ENCODE results near the gene RSPRY1. TPM values are rescaled to one million over a fixed set of nuclear protein-coding genes. Genes with fewer than 3 reads are reported as not detected.
"Not testable (repeated sequence)": the region's sequence is repeated elsewhere in the genome, so short reads cannot be mapped to it uniquely, and the experiment has no call there.

Gene RSPRY1
- total RNA-seq, 2 experiments from 2014 or later: 29.5 to 34.3 TPM

GRCh38 chr16:57196753-57197152, 10.6 kb downstream of the RSPRY1 start:
- Mint-ChIP-seq H3K9me3 (no peaks in the 10 kb centered on the region), H3K4me1 (peaks cover 10% of the 10 kb centered on the region), H3K27me3 (no peaks in the 10 kb centered on the region), H3K27ac (no peak overlapping the region), H3K4me3 (no peak overlapping the region), H3K36me3 (peaks cover 11% of the 10 kb centered on the region)
- ATAC-seq (ENCODE audit: low read depth) (no peak), DNase-seq (no peak)
- POLR2A ChIA-PET: interaction anchor here (0.9 kb wide), 1 partner anchor 11 kb away, joined by 3 read pairs; the partner anchor contains the start of gene PSME3IP1

DNA sequence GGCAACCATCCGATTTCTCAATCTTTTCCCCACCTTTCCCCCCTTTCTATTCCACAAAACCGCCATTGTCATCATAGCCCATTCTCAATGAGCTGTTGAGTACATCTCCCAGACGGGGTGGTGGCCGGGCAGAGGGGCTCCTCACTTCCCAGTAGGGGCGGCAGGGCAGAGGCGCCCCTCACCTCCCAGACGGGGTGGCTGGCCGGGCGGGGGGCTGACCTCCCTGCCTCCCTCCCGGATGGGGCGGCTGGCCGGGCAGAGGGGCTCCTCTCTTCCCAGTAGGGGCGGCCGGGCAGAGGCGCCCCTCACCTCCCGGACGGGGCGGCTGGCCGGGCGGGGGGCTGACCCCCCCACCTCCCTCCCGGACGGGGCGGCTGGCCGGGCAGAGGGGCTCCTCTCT, 14.2 kb downstream of the RSPRY1 start:
- not testable (repeated sequence) for H3K27me3 Mint-ChIP-seq, H3K27ac Mint-ChIP-seq, DNase-seq

GRCh38 chr16:57200926-57201325, 14.8 kb downstream of the RSPRY1 start:
- H3K27me3 Mint-ChIP-seq; H3K9me3 Mint-ChIP-seq; POLR2A ChIA-PET; H3K4me3 Mint-ChIP-seq; H3K27ac Mint-ChIP-seq; H3K4me1 Mint-ChIP-seq; ATAC-seq (ENCODE audit: low read depth); DNase-seq: not testable (repeated sequence)
- H3K36me3 Mint-ChIP-seq: peaks cover 15% of the 10 kb centered on the region

More for the DNA sequence above, 14.2 kb downstream of the RSPRY1 start:
- peaks cover 16% of the 10 kb centered on the region for H3K36me3 Mint-ChIP-seq
- not testable (repeated sequence) for H3K4me3 Mint-ChIP-seq; ATAC-seq (ENCODE audit: low read depth); H3K4me1 Mint-ChIP-seq; H3K9me3 Mint-ChIP-seq
- POLR2A ChIA-PET: interaction anchor here (0.6 kb wide), 1 partner anchor 92 kb away, joined by 4 read pairs; no protein-coding TSS in a partner anchor

GRCh38 chr16:57202095-57202886, 16.2 kb downstream of the RSPRY1 start:
- Mint-ChIP-seq H3K36me3 (peaks cover 11% of the 10 kb centered on the region), H3K4me1 (peaks cover 3% of the 10 kb centered on the region), H3K27me3 (no peaks in the 10 kb centered on the region), H3K9me3 (no peaks in the 10 kb centered on the region), H3K27ac (no peak overlapping the region), H3K4me3 (no peak overlapping the region)
- DNase-seq (no peak), ATAC-seq (ENCODE audit: low read depth) (no peak)
- POLR2A ChIA-PET: interaction anchor here (0.6 kb wide), 1 partner anchor 146 kb away, joined by 3 read pairs; no protein-coding TSS in a partner anchor

DNA sequence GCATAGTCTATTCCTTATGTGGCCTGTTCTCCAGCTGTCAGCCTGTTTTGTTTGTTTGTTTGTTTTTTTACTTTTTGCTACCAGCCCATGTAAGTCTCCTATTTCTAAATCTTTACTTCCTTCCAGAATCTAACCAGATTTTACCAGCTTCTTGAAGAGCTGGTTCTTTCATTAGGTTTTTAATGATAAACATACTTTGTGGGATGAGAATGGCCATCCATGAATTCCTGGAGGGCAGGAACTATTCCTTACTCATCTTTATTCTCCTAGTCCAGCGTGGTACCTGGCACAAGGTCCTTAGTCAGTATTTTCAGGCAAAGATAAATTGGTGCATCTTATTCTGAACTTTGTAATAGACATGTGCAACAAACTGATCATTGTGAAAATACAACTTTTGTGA, 17.3 kb downstream of the RSPRY1 start:
- POLR2A ChIA-PET: no interaction called here

GRCh38 chr16:57204675-57205074, 18.5 kb downstream of the RSPRY1 start:
- H3K4me3 Mint-ChIP-seq: no peak overlapping the region
- H3K9me3 Mint-ChIP-seq: no peaks in the 10 kb centered on the region
- H3K36me3 Mint-ChIP-seq: peaks cover 20% of the 10 kb centered on the region
- no peaks in the 10 kb centered on the region for H3K27me3 Mint-ChIP-seq
- H3K27ac Mint-ChIP-seq: no peak overlapping the region
- peaks cover 3% of the 10 kb centered on the region for H3K4me1 Mint-ChIP-seq
- ATAC-seq (ENCODE audit: low read depth) (no peak), DNase-seq (no peak)
- POLR2A ChIA-PET: no interaction called here

More for the DNA sequence above, 17.3 kb downstream of the RSPRY1 start:
- H3K4me1 Mint-ChIP-seq: peaks cover 3% of the 10 kb centered on the region
- no peak overlapping the region for H3K4me3 Mint-ChIP-seq
- ATAC-seq (ENCODE audit: low read depth) (no peak), DNase-seq (no peak)
- H3K9me3 Mint-ChIP-seq: no peaks in the 10 kb centered on the region
- no peaks in the 10 kb centered on the region for H3K27me3 Mint-ChIP-seq
- H3K36me3 Mint-ChIP-seq: peaks cover 15% of the 10 kb centered on the region
- H3K27ac Mint-ChIP-seq: no peak overlapping the region

DNA sequence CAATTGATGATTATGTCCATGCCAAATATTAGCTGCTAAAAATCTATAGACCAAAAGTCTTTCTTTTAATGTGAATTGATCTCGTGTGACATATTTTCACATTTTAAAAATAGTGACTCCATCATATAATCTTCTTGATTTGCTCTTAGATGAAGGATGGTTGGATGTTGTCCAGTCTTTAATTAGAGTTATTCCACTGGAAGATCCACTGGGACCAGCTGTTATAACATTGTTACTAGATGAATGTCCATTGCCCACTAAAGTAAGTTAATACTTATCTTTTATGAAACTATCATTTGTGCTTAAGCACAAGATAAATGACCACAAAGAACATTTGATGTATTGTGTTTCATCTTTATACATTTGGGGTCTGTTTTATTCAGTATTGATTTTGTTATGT, 22.8 kb downstream of the RSPRY1 start:
- DNase-seq (no peak), ATAC-seq (ENCODE audit: low read depth) (no peak)
- POLR2A ChIA-PET: interaction anchor here (0.7 kb wide), 1 partner anchor 35 kb away, joined by 4 read pairs; no protein-coding TSS in a partner anchor
- no peak overlapping the region for H3K4me3 Mint-ChIP-seq
- H3K9me3 Mint-ChIP-seq: no peaks in the 10 kb centered on the region
- H3K27me3 Mint-ChIP-seq: no peaks in the 10 kb centered on the region
- peaks cover 38% of the 10 kb centered on the region for H3K36me3 Mint-ChIP-seq
- H3K4me1 Mint-ChIP-seq: no peaks in the 10 kb centered on the region
- H3K27ac Mint-ChIP-seq: no peak overlapping the region

DNA sequence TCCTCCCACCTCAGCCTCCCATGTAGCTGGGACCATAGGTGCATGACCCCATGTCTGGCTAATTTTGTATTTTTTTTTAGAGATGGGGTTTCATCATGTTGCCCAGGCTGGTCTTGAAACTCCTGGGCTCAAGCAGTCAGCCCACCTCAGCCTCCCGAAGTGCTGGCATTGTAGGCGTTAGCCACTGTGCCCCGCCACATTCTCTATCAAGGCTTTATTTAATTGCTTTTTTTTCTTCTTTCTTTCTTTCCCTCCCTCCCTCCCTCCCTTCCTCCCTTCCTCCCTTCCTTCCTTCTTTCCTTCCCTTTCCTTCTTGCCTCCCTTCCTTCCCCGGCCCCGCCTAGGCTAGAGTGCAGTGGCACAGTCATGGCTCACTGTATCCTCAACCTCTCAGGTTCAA, 23.7 kb downstream of the RSPRY1 start:
- ATAC-seq (ENCODE audit: low read depth): no peak
- H3K4me1 Mint-ChIP-seq: no peaks in the 10 kb centered on the region
- no peak overlapping the region for H3K27ac Mint-ChIP-seq
- H3K27me3 Mint-ChIP-seq: no peaks in the 10 kb centered on the region
- H3K9me3 Mint-ChIP-seq: peaks cover 3% of the 10 kb centered on the region
- POLR2A ChIA-PET: no interaction called here
- no peak for DNase-seq
- no peak overlapping the region for H3K4me3 Mint-ChIP-seq
- H3K36me3 Mint-ChIP-seq: peaks cover 44% of the 10 kb centered on the region

DNA sequence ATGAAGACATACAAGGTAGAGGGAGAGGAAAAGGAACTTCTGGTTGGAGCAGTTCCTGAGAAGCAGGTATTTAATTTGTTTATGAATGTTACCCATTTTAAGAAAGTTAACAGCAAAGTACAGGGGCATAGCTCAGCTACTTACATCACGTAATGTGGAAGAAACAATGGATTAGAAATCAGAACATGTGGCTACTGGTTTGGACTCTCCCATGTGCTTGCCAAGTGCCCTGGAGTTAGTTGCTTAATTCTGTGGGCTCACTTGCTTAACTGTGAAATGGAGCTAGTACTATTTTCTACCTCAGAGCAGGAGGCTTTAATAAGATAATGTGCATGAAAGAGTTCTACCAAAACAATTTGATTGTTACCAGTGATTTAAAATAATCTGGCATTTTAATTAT, 27.3 kb downstream of the RSPRY1 start:
- ATAC-seq (ENCODE audit: low read depth) (no peak), DNase-seq (no peak)
- H3K27me3 Mint-ChIP-seq: no peaks in the 10 kb centered on the region
- H3K9me3 Mint-ChIP-seq: peaks cover 19% of the 10 kb centered on the region
- no peak overlapping the region for H3K4me3 Mint-ChIP-seq
- H3K4me1 Mint-ChIP-seq: no peaks in the 10 kb centered on the region
- no peak overlapping the region for H3K27ac Mint-ChIP-seq
- H3K36me3 Mint-ChIP-seq: peaks cover 72% of the 10 kb centered on the region
- POLR2A ChIA-PET: no interaction called here

DNA sequence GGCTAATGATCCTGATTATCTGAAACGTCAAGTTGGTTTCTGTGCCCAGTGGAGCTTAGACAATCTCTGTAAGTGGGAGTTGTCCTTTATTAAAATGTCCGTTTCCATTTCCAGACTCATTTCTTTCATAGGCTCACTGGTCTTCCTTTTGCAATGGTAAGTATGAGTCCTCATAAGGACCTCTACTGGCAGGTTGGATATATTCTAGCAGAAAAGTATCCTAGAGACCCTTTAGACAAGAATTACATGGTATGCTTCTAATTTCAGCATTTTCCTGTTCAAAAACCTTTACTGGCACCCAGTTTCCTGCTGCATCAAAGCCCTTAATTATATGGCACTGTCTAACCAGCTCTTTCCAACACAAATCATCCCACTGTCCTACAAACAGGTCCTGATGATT, 30.8 kb downstream of the RSPRY1 start:
- POLR2A ChIA-PET: interaction anchor here (1.0 kb wide), 1 partner anchor 31 kb away, joined by 3 read pairs; the partner anchor contains the start of genes PSME3IP1 and RSPRY1
- ATAC-seq (ENCODE audit: low read depth) (no peak), DNase-seq (no peak)
- peaks cover 29% of the 10 kb centered on the region for H3K9me3 Mint-ChIP-seq
- no peaks in the 10 kb centered on the region for H3K4me1 Mint-ChIP-seq
- H3K27me3 Mint-ChIP-seq: no peaks in the 10 kb centered on the region
- H3K27ac Mint-ChIP-seq: no peak overlapping the region
- peaks cover 84% of the 10 kb centered on the region for H3K36me3 Mint-ChIP-seq
- H3K4me3 Mint-ChIP-seq: no peak overlapping the region

DNA sequence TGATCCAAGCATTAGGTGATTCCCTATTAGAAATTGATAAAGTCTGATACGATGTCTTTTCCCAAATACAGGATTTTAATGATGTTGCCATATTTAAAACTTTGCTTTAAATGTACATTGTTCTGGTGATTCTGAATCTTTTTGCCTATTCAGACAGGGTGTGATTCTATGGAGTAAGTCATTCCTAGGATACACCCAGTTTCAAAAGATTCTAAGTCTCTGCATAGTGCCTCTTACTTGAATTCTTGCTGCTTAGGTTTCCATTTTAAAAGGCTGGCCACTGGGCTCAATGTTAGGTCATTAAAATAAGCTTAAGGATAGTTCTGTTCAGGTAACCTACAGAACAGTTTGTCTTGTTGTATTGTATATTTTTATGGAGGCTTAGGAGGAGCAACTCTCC, 36.9 kb downstream of the RSPRY1 start:
- peaks cover 13% of the 10 kb centered on the region for H3K9me3 Mint-ChIP-seq
- ATAC-seq (ENCODE audit: low read depth) (no peak), DNase-seq (no peak)
- H3K27me3 Mint-ChIP-seq: no peaks in the 10 kb centered on the region
- no peaks in the 10 kb centered on the region for H3K4me1 Mint-ChIP-seq
- no peak overlapping the region for H3K4me3 Mint-ChIP-seq
- POLR2A ChIA-PET: no interaction called here
- H3K36me3 Mint-ChIP-seq: peaks cover 56% of the 10 kb centered on the region
- H3K27ac Mint-ChIP-seq: no peak overlapping the region

- POLR2A ChIA-PET: no interaction called here
- H3K36me3 Mint-ChIP-seq: peaks cover 45% of the 10 kb centered on the region
- H3K9me3 Mint-ChIP-seq: peaks cover under 1% of the 10 kb centered on the region
- no peak for ATAC-seq (ENCODE audit: low read depth)
- H3K4me1 Mint-ChIP-seq: no peaks in the 10 kb centered on the region
- H3K27ac Mint-ChIP-seq: no peak overlapping the region
- H3K4me3 Mint-ChIP-seq: no peak overlapping the region
- DNase-seq: no peak
- H3K27me3 Mint-ChIP-seq: no peaks in the 10 kb centered on the region
Observed at GRCh38 chr16:57224651-57225335, 38.7 kb downstream of the RSPRY1 start.

GRCh38 chr16:57225978-57226377, 39.8 kb downstream of the RSPRY1 start:
- Mint-ChIP-seq H3K9me3 (no peaks in the 10 kb centered on the region), H3K4me1 (peaks cover 1% of the 10 kb centered on the region), H3K36me3 (peaks cover 41% of the 10 kb centered on the region), H3K27me3 (no peaks in the 10 kb centered on the region), H3K4me3 (no peak overlapping the region), H3K27ac (no peak overlapping the region)
- POLR2A ChIA-PET: no interaction called here
- ATAC-seq (ENCODE audit: low read depth) (no peak), DNase-seq (no peak)

Measured in activated naive CD8-positive, alpha-beta T cell treated with anti-CD3 and anti-CD28 coated beads, Interleukin-2, amount 10 ng/mL, durations not matched to agents 7 days and 5 days (primary cell).